BLaER1 treated with 17β-estradiol and CSF1 and Interleukin-3, amounts not matched to agents 10 nM and 100 nM (cell line): Measurements from ENCODE around the gene DOK1.
A peak's percentile ranks its signal among the peaks of the same experiment; 100 is the strongest.

Experiments used
- H3K27ac ChIP-seq, 11 experiments: shearing (Covaris generic); formaldehyde crosslinking; 2 replicates each; pipeline ENCODE4 v1.8.1; 2022
- H3K27me3 ChIP-seq, 11 experiments: shearing (Covaris generic); formaldehyde crosslinking; 2 replicates each; pipeline ENCODE4 v1.8.1; 2022
- H3K36me3 ChIP-seq, 11 experiments: shearing (Covaris generic); formaldehyde crosslinking; 2 replicates each; pipeline ENCODE4 v1.8.1; 2022
- H3K4me1 ChIP-seq, 10 experiments: shearing (Covaris generic); formaldehyde crosslinking; 2 replicates each; pipeline ENCODE4 v1.8.1; 2022
- H3K4me2 ChIP-seq, 11 experiments: shearing (Covaris generic); formaldehyde crosslinking; 2 replicates each; pipeline ENCODE4 v1.8.1; 2022
- H3K4me3 ChIP-seq, 10 experiments: shearing (Covaris generic); formaldehyde crosslinking; 2 replicates each; pipeline ENCODE4 v1.8.1; 2022
- H3K9ac ChIP-seq, 11 experiments: shearing (Covaris generic); formaldehyde crosslinking; 2 replicates each; pipeline ENCODE4 v1.8.1; 2022
- H3K9me3 ChIP-seq, 11 experiments: shearing (Covaris generic); formaldehyde crosslinking; replicated peaks in 1 of 11; 2 replicates each; pipeline ENCODE4 v1.8.1; 2022
- H4K20me1 ChIP-seq, 11 experiments: shearing (Covaris generic); formaldehyde crosslinking; 2 replicates each; pipeline ENCODE4 v1.8.1; 2022
- Cebpa-rat ChIP-seq, 11 experiments: shearing (Covaris generic); IDR thresholded peaks; 2 replicates each; pipeline ENCODE4 v1.8.1; 2022

Gene DOK1

GRCh38 chr2:74512744-74513604 is 41.5 kb upstream of the DOK1 start:
- no peak overlapping the region for H3K4me3 ChIP-seq
- H3K9me3 ChIP-seq = peaks cover 4 to 29% (median 17%) of the 10 kb centered on the region in 11 experiments; a peak in 15 of 22 replicates
- H3K4me2 ChIP-seq = no peak overlapping the region
- peaks cover 0 to 37% (median 23%) of the 10 kb centered on the region in 11 experiments; a peak in 15 of 22 replicates for H4K20me1 ChIP-seq
- no peak overlapping the region for H3K9ac ChIP-seq
- H3K4me1 ChIP-seq = peaks cover 11 to 24% (median 13%) of the 10 kb centered on the region in 10 experiments
- H3K27me3 ChIP-seq = peaks cover 85 to 100% (median 100%) of the 10 kb centered on the region in 11 experiments
- TF ChIP-seq Cebpa-rat (IDR thresholded peaks at IDR 0.05) = no peak
- H3K36me3 ChIP-seq = no peaks in the 10 kb centered on the region
- no peak overlapping the region for H3K27ac ChIP-seq

GRCh38 chr2:74513605-74514367 is 40.7 kb upstream of the DOK1 start:
- Histone ChIP-seq H3K36me3 (no peaks in the 10 kb centered on the region), H4K20me1 (peaks cover 0 to 37% (median 23%) of the 10 kb centered on the region in 11 experiments; a peak in 15 of 22 replicates), H3K9me3 (peaks cover 4 to 29% (median 17%) of the 10 kb centered on the region in 11 experiments; a peak in 15 of 22 replicates), H3K4me3 (0 out of 20 replicates have a peak overlapping the region, but pooled peaks of 1 of the 10 experiments have one; percentile 19), H3K4me1 (peaks cover 5 to 19% (median 8%) of the 10 kb centered on the region in 10 experiments; a peak in 11 of 20 replicates), H3K27me3 (peaks cover 93 to 100% (median 100%) of the 10 kb centered on the region in 11 experiments), H3K9ac (no peak overlapping the region), H3K4me2 (peak overlapping the region; percentile 3 to 73 (median 45); a peak in 11 of 22 replicates), H3K27ac (no peak overlapping the region)
- no peak for TF ChIP-seq Cebpa-rat (IDR thresholded peaks at IDR 0.05)

GRCh38 chr2:74514368-74515270 is 39.9 kb upstream of the DOK1 start, which contains the start of gene TLX2:
Gene TLX2 (plus strand): TSS chr2:74514450. CDS start chr2:74514807, 357 bp downstream.
- Histone ChIP-seq H3K27me3 (peaks cover 100% of the 10 kb centered on the region in 11 experiments), H3K9me3 (peaks cover 4 to 29% (median 17%) of the 10 kb centered on the region in 11 experiments; a peak in 15 of 22 replicates), H4K20me1 (peaks cover 0 to 37% (median 23%) of the 10 kb centered on the region in 11 experiments; a peak in 15 of 22 replicates), H3K36me3 (no peaks in the 10 kb centered on the region), H3K4me1 (peaks cover 5 to 19% (median 8%) of the 10 kb centered on the region in 10 experiments; a peak in 11 of 20 replicates), H3K4me2 (peak within 1 kb of the TSS; percentile 12 to 73 (median 49); a peak in 21 of 22 replicates), H3K4me3 (peak within 1 kb of the TSS in 9 of 10 experiments; percentile 17 to 36 (median 20); a peak in 9 of 20 replicates), H3K27ac (no peak within 1 kb of the TSS), H3K9ac (no peak within 1 kb of the TSS)
- TF ChIP-seq Cebpa-rat (IDR thresholded peaks at IDR 0.05) = no peak

DNA sequence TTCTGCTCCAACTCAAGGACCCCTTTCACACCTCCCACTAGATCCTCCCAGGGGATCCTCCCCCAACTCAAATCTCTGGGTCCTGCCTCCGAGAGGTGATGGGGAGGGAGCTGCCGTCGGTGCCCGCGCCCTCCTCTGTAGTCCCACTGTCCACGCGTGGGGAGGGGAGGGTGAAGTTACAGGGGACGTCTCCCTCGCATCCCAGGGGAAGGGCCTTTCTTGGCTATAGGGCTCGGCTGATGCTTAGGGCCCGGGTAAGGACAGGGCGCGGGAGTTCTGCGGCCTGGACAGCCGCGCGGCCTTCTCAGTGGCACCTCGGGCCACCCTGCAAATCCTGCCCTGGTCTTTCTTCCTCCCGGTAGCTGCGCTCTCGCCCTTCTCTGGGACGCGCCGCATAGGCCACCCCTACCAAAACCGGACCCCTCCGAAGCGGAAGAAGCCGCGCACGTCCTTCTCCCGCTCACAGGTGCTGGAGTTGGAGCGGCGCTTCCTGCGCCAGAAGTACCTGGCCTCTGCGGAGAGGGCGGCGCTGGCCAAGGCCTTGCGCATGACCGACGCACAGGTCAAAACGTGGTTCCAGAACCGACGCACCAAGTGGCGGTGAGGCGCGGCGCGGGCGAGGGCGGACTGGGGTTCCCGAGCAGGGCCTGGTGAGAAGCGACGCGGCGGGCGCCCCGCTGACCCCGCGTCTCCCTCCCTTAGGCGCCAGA is 39.1 kb upstream of the DOK1 start:
- H3K9ac ChIP-seq = no peak overlapping the region
- peaks cover 0 to 37% (median 23%) of the 10 kb centered on the region in 11 experiments; a peak in 15 of 22 replicates for H4K20me1 ChIP-seq
- H3K4me2 ChIP-seq = peak overlapping the region in 1 of 11 experiments; percentile 73; a peak in 2 of 22 replicates
- no peaks in the 10 kb centered on the region for H3K36me3 ChIP-seq
- peaks cover 98 to 100% (median 100%) of the 10 kb centered on the region in 11 experiments for H3K27me3 ChIP-seq
- peaks cover 4 to 29% (median 17%) of the 10 kb centered on the region in 11 experiments; a peak in 15 of 22 replicates for H3K9me3 ChIP-seq
- H3K4me1 ChIP-seq = peaks cover 5 to 19% (median 8%) of the 10 kb centered on the region in 10 experiments; a peak in 11 of 20 replicates
- no peak for TF ChIP-seq Cebpa-rat (IDR thresholded peaks at IDR 0.05)
- no peak overlapping the region for H3K27ac ChIP-seq
- H3K4me3 ChIP-seq = peak overlapping the region in 4 of 10 experiments; percentile 1 to 26 (median 20); a peak in 3 of 20 replicates

DNA sequence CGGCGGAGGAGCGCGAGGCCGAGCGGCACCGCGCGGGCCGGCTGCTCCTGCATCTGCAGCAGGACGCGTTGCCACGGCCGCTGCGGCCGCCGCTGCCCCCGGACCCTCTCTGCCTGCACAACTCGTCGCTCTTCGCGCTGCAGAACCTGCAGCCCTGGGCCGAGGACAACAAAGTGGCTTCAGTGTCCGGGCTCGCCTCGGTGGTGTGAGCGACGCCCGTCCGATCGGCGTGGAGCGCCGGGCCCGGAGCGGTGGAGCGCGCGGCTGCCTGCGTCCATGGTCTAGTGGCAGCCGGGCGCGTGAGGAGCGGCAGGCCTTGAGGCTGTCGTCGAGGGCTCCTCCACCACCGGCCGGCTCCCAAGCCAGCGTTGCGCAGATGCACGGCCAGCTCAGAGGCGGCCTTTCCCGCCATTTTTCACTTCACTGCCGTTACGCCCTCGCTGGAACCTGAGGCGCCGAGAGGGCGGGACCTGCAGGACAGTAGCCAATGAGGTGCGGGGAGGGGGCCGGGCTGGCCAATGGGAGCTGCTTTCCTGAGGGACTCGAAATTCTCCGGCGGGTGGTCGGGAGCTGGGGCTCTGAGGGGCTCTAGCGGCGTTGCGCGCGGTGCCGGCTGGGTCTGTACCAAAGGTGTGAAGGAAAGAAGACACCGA is 38.4 kb upstream of the DOK1 start:
- Histone ChIP-seq H3K27ac (no peak overlapping the region), H3K4me1 (peaks cover 5 to 19% (median 8%) of the 10 kb centered on the region in 10 experiments; a peak in 11 of 20 replicates), H3K27me3 (peaks cover 91 to 100% (median 98%) of the 10 kb centered on the region in 11 experiments), H4K20me1 (peaks cover 0 to 37% (median 23%) of the 10 kb centered on the region in 11 experiments; a peak in 15 of 22 replicates), H3K9ac (no peak overlapping the region), H3K9me3 (peaks cover 4 to 29% (median 17%) of the 10 kb centered on the region in 11 experiments; a peak in 15 of 22 replicates), H3K4me2 (no peak overlapping the region), H3K4me3 (0 out of 20 replicates have a peak overlapping the region, but pooled peaks of 1 of the 10 experiments have one; percentile 1), H3K36me3 (no peaks in the 10 kb centered on the region)
- no peak for TF ChIP-seq Cebpa-rat (IDR thresholded peaks at IDR 0.05)

GRCh38 chr2:74516650-74517049 is 37.9 kb upstream of the DOK1 start:
- no peak overlapping the region for H3K4me3 ChIP-seq
- no peak for TF ChIP-seq Cebpa-rat (IDR thresholded peaks at IDR 0.05)
- H3K9me3 ChIP-seq = peaks cover 4 to 29% (median 17%) of the 10 kb centered on the region in 11 experiments; a peak in 15 of 22 replicates
- H3K4me2 ChIP-seq = no peak overlapping the region
- no peak overlapping the region for H3K27ac ChIP-seq
- no peaks in the 10 kb centered on the region for H3K36me3 ChIP-seq
- H3K4me1 ChIP-seq = peaks cover 5 to 19% (median 8%) of the 10 kb centered on the region in 10 experiments; a peak in 11 of 20 replicates
- peaks cover 86 to 98% (median 93%) of the 10 kb centered on the region in 11 experiments for H3K27me3 ChIP-seq
- no peak overlapping the region for H3K9ac ChIP-seq
- peaks cover 0 to 37% (median 23%) of the 10 kb centered on the region in 11 experiments; a peak in 15 of 22 replicates for H4K20me1 ChIP-seq
